HUDEP-2 (cell line): ENCODE results near the gene ZNF609.
A peak's percentile ranks its signal among the peaks of the same experiment; 100 is the strongest.
"Not testable (repeated sequence)": the region's sequence is repeated elsewhere in the genome, so short reads cannot be mapped to it uniquely, and the experiment has no call there.

Source experiments
- DNase-seq, 76 experiments: peaks; one replicate each; lab custom pipeline; 2025; ENCODE audit not compliant: unreplicated experiment in 76 of 76; lab: John Stamatoyannopoulos, UW

Gene ZNF609

GRCh38 chr15:64618138-64618537 lies 157.8 kb downstream of the ZNF609 start:
- no peak for DNase-seq

DNA sequence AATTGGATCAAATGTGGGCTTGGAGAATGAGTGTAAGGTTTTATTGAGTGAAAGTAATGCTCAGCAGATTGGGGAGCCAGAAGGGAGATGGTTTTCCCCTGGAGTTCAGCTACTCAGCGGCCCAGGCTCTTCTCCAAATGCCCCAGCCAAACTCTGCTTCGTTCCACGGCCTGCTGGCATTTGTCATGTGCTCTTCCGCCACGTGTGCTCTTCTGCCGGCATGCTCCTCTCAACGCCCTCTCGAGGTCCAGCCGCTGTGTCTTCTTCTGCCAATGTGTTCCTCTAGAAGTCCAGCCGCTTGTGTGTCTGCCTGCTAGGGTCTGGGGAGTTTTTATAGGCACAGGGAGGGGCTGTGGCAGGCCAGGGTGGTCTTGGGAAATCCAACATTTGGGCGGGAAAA lies 158.2 kb downstream of the ZNF609 start:
- no peak for DNase-seq

- peak in 2 of 76 experiments; percentile 10 to 17 for DNase-seq
Measured at GRCh38 chr15:64619880-64620839, 159.8 kb downstream of the ZNF609 start.

- DNase-seq, result no peak
Measured at GRCh38 chr15:64621056-64621455, 160.7 kb downstream of the ZNF609 start.

- DNase-seq, result peak in 1 of 76 experiments; percentile 4
Measured at GRCh38 chr15:64622410-64623260, 162.3 kb downstream of the ZNF609 start.

DNA sequence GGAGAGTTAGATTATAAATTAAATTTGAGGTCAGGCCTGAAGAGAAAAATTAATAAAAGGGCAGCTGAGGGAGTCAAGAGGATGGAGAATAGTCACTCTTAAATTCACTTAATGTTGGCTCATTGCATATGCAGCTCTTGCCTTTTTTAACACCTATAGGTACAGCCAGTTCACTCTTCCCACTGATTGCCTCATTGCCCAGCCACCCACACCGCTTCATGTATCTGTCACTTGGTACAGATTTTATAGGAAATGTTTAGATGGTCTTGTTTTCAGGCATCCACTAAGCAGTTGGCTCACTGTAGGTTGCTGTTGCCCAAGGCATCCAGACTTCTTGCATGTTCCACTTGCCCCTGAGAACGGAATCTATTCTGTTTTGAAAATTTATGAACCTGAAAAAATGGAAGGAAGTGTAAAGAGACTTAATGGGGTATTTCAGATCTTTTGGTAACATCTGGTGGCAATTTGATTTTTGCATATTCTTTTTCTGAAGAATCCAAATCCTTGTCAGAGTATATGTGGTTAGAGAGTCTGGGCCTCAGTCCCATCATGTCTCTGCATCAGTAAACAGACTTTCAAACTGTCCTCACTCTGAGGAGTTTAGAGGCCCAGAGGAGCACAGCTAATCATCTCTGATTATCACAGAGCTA lies 163.1 kb downstream of the ZNF609 start:
- DNase-seq, result no peak

DNA sequence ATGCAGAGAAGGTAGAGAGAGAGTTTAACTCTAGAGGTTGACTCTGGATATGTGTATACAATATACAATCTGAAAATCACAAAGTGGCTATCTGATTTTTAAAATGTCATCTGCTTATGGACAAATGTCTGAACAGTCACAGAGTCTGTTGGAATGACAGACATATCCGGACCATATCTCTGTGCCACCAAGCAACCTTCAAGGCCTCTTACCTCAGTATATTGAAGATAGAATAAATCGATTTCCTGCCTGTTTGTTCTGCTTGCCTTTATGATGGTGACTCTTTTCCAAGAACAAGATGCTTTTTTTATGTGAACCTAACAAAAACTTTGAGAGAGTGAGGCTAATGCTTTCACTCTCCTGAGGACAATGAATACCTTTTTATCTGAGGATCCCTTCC lies 163.9 kb downstream of the ZNF609 start:
- DNase-seq, result no peak

GRCh38 chr15:64629063-64629462 lies 168.7 kb downstream of the ZNF609 start:
- DNase-seq, result no peak

DNA sequence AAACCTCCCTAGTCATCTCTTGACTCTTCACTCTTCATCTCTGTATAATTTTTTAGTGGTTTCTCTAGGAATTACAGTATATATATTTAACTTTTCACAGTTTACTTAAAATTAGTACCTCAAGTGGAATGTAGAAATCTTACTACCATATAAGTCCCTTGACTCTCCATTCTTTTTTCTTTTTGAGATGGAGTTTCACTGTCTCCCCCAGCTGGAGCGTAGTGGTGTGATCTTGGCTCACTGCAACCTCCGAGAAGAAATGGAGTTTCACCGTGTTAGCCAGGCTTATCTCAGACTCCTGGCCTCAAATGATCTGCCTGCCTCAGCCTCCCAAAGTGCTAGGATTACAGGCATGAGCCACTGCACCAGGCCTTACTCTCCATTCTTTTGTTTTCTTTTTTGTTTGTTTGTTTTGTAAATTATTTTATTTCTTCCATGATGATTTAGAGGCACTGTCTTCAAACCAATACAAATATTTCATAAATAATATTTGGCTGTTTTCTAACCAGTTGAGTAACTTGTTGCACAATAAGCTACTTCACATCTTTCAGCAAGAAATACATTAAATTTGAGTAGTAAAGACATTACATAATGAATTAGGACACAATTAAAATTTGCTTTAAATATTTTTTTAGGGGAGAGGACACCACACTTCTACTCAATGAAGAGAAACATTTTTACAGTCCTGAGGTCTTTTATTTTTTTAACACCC lies 170.2 kb downstream of the ZNF609 start:
- DNase-seq, result peak in 11 of 76 experiments; percentile 1 to 20 (median 7)

DNA sequence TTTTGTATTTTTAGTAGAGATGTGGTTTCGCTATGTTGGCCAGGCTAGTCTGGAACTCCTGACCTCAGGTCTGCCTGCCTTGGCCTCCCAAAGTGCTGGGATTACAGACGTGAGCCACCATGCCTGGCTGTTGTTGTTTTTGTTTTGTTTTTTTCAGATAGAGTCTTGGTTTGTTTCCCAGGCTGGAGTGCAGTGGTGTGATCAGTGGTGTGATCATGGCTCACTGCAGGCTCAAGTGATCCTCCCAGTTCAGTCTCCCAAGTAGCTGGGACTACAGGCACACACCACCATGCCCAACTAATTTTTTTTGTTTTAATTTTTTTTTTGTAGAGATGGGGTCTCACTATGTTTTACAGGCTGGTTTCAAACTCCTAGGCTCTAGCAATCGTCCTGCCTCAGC lies 172.3 kb downstream of the ZNF609 start:
- DNase-seq, result not testable (repeated sequence)

- no peak for DNase-seq
Measured at GRCh38 chr15:64633332-64633731, 173.0 kb downstream of the ZNF609 start.

- peak in 7 of 76 experiments; percentile 4 to 32 (median 16) for DNase-seq
Measured at GRCh38 chr15:64634027-64634426, 173.6 kb downstream of the ZNF609 start.

GRCh38 chr15:64634576-64635498 lies 174.5 kb downstream of the ZNF609 start:
- no peak for DNase-seq

DNA sequence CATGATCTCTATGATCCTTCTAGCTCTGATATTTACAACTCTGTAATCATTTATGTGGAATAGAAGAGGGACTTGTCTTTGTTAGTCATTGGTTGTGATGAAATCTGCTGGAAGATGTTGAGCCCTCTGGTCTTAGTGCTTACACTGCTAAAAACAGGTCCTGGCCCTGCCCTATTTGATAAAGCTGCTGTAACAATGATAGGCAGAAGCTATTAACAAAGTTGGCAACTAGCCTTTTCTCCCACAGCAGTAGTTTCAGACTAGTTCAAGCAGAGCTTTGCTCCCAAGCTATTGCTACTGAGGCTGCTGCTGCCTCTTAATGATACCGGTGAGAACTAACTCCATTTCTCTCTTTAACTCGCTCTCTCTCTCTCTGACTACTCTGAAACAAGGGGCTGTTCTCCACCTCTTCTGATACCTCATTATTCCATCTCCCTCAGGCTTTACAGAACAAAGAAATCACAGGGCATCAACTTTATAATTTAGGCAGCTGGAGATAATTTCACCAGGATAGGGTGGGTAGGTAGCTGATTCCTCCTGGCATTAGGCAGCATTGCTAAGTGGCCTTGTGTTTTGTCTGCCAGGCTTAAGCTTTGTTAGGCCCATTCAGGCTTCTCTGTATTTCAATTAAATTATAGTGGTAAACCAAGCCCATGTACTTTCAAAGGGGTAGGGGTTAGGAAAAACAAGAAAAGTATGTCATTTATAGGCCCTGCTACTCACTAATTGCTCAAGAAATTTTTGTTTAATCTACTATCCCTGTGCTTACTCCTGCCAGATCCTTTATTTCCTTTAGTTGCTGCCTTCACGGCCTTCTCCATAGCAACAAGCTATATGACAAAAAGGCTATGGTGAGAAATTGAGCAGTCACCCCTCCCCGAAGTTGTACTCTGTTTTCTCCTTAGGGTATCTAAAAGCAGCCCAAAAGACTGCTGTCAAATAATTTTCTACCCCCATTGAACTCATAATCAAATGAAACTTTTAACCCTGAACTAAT lies 175.4 kb downstream of the ZNF609 start:
- DNase-seq, result peak in 58 of 76 experiments; percentile 8 to 87 (median 56)

GRCh38 chr15:64636556-64636955 lies 176.2 kb downstream of the ZNF609 start:
- DNase-seq, result peak in 51 of 76 experiments; percentile 5 to 77 (median 39)

GRCh38 chr15:64637412-64637811 lies 177.0 kb downstream of the ZNF609 start:
- no peak for DNase-seq

DNA sequence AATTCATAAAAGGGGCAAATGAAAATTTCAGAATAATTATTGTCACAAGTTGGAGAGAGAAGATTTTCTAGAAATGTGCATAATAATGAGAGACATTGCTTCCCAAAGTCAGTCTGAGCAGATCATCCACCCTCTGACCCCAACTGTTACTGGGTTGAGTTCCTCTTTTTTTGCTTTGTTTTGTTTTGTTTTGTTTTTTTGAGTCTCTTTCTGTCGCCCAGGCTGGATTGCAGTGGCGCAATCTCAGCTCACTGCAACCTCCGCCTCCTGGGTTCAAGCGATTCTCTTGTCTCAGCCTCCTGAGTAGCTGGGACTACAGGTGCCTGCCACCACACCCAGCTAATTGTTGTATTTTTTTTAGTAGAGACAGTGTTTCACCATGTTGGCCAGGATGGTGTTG lies 179.4 kb downstream of the ZNF609 start:
- not testable (repeated sequence) for DNase-seq
